HG03045 (cell line): ENCODE data around the gene PEX11G.

Experiments
- ATAC-seq: cut with Tn5 transposase; IDR thresholded peaks from one replicate; pipeline ENCODE4 v1.9.1; 2021; ENCODE audit warnings: mild to moderate bottlenecking, moderate library complexity; ENCODE audit not compliant: unreplicated experiment

PEX11G gene

DNA sequence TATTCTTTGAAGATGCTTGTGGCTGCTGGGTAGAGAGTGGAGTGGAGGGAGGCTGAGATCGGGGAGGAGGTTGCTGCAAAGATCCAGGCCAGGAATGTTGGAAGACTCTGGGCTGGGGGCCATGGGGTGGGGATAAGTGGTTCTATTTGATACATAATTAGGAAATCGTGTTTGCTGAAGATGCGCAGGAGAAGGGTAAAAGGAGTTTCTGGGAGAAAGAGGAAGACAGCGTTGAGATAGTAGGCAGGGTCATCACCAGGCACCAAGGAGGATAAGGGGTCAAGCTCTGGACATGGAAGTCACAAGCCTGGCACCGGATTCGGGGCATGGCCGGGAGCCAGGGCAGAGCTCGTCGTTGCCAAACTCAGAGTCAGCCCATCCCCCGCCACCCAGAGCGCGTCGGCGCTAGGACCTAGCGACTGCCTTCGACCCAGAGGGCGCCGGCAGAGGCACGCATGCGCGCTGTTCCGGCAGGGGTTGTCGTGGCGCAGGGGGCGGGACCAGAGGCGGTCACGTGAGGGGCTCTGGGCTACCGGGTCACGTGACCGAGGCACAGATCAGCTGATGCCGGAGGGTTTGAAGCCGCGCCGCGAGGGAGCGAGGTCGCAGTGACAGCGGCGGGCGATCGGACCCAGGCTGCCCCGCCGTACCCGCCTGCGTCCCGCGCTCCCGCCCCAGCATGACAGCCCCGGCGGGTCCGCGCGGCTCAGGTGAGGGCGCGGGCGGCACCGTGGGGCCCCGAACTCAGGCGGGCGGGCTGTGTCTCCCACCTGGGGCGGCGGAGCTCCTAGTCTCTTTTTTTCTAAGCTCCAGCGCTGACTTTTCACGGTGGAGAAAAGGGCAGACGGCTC is 33.5 kb upstream of the PEX11G start, which contains the start of gene MCOLN1:
Gene MCOLN1, plus strand, starts transcription at position 553 of the 851 bp plus-strand sequence. Its CDS starts 127 bp downstream, at position 680.
- ATAC-seq: peak; percentile 77

DNA sequence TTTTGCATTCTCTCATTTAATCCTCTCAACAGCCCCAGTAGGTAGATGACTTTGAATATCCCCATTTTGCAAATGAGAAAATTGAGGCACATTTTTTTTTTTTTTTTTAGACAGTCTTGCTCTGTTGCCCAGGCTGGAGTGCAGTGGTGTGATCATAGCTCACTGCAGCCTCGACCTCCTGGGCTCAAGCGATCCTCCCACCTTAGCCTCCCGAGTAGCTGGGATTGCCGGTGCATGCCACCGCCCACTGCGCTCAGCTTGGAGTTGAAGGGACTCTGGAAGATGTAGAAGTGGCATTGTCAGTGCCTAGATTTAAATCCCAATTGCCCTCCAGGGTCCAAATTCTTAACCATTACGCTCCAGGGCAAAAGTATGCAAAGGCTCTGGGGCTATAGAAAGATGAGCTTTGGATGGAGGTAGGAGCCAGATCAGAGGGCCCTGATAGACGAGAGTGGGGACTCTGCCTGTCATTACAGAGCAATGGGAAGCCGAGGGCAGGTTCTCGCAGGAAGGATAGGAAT is 32.8 kb upstream of the PEX11G start:
- ATAC-seq: no peak

DNA sequence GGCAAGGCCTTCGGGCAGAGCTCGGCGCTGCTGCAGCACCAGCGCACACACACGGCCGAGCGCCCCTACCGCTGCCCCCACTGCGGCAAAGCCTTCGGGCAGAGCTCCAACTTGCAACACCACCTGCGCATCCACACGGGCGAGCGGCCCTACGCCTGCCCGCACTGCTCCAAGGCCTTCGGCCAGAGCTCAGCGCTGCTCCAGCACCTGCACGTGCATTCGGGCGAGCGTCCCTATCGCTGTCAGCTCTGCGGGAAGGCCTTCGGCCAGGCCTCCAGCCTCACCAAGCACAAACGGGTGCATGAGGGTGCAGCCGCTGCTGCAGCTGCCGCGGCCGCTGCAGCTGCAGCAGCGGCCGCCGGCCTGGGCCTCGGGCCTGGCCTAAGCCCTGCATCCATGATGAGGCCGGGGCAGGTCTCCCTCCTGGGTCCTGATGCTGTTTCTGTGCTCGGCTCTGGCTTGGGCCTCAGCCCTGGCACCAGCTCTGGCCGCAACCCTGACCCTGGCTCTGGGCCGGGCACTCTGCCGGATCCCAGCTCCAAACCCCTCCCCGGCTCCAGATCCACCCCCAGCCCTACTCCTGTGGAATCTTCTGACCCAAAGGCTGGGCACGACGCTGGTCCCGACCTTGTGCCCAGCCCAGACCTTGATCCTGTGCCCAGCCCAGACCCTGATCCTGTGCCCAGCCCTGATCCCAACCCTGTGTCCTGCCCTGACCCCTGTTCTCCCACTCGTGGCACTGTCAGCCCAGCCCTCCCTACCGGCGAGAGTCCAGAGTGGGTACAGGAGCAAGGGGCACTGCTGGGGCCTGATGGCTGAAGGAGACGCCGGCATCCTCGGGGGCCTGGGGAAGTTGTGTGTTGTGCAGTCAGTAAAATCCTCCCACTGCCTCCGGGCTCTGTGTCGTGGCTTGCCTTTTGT is 31.6 kb upstream of the PEX11G start:
- ATAC-seq: no peak

DNA sequence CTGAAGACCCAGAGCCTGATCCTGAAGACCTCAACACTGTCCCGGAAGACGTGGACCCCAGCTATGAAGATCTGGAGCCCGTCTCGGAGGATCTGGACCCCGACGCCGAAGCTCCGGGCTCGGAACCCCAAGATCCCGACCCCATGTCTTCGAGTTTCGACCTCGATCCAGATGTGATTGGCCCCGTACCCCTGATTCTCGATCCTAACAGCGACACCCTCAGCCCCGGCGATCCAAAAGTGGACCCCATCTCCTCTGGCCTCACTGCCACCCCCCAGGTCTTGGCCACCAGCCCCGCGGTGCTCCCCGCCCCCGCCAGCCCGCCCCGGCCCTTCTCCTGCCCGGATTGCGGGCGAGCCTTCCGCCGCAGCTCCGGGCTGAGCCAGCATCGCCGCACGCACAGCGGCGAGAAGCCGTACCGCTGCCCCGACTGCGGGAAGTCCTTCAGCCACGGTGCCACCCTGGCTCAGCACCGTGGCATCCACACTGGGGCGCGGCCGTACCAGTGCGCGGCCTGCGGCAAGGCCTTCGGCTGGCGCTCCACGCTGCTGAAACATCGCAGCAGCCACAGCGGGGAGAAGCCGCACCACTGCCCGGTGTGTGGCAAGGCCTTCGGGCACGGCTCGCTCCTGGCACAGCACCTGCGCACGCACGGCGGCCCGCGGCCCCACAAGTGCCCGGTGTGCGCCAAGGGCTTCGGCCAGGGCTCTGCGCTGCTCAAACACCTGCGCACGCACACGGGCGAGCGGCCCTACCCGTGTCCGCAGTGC is 30.7 kb upstream of the PEX11G start:
- no peak for ATAC-seq

DNA sequence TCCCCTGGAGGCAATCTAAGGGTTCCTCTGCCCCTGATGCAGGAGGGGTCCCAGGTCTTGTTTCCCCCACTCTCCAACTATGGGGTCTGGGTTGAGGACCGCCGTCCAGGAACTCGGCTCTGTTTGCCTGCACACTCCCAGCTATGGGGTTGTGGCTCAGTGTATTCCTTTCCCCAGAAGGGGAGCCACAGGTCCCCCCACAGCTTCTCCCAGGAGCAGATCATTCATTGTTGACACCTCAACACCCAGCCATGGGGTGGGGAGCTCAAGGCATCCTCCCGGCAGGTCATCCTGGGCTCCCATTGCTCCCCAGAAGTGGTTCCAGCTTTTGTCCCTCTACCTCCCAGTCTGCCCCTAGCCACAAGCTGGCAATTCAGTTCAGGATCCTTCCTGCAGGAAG is 28.0 kb upstream of the PEX11G start:
- no peak for ATAC-seq

DNA sequence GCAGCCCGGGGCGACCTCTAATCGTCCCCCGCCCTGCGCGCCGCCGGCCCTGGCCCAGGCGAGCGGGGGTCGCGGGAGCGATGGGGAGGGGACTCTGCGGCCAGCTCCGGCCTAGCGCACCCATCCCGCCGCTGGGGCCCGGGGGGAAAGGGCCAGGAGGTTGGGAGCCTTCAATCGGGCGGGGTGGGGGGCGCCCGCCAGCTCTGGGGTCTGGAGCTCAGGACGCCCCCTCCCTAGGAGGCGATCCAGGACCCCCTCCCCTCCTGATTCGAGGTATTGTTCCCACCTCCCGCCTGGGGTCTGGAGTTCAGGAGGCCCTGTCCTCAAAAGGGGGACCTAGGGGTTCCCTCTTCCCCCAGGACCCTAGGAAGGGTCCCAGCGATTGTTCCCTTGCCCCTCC is 27.5 kb upstream of the PEX11G start:
- ATAC-seq: no peak

DNA sequence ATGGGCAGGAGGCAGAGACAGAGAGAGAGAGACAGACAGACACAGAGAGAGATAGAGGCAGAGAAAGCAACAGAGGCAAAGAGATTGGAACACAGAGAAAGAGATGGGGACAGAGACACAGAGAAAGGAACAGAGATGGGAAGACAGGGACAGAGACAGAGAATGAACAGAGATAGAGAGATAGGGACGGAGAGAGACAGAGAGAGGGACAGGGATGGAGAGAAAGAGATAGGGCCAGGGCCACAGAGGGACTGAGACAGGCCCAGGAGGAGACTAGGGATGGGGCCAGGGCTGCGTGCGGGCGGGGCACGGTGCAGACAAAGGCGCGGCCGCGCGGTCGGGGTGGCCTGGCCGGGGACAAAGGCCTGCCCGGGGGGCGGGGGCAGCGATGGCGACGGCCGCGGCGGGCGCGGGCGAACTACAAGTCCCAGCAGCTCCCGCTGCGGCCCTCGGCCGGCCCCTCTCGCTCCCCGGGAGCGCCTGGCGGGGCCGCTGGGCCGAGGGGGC is 26.9 kb upstream of the PEX11G start, which contains the start of gene ZNF358:
Gene ZNF358, plus strand, starts transcription at position 459 of the 507 bp plus-strand sequence. CDS start 3,140 bp downstream, outside the sequence.
- ATAC-seq: no peak

DNA sequence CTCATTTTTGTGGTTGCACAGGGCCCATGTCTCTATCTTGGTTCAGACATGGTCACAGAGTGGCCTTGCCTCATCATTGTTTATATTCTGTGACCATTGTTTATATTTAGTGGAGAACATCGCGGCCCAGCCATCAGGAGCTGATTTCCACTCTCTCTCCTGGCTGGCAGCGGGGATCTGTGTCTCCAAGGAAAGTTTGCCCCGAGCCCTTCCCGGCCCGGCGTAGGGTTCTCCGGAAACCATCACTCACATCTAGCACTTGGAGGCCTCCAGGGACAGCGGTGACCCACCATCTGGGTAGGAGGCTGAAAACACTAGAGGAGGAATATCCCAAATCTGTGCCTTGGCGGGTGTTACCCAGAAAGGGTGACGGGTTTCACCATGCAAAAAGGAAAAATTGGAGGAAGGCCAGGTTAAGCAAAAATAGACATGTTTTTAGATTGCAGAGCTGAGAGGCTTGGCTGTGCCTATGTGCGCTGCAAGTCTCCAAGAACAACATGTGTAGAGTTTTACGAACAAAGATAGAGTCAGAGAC is 26.3 kb upstream of the PEX11G start:
- no peak for ATAC-seq

DNA sequence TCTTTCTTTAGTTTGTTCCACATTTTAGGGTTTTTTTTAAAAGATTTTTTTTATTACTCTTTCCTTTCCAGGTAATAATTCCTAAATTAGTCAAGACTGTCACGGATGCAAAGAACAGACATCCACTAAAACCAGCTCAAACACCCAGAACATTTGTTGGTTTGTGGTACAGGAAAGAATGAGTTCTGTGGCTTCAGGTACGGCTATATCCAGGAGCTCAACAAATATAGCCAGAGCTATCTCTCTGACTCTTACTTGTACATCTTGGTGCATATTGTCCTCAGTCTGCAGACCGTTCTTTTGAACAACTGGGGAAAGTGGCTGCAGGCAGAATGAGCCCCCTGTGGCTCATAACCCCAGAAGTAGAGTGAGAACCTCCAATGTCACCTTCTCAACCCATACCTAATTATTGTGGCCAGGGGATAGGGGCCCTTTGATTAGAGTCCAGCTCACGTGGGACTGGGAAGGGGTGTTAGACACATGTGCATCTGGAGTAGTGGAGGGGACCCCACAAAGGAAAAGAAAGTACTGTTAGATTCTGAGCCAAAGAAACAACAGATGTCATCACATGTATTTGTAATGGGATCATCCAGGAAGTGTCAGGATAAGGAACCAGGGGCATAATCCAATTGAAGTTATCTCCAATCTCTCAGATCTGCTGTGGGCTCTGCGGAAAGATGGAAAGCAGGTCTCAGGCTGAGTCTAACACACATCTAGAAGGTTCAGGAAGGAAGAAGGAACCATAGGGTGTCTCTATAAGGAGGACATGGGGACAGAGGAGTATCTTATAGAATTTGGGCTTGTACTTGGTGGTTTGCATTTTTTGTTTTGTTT is 25.2 kb upstream of the PEX11G start:
- no peak for ATAC-seq

DNA sequence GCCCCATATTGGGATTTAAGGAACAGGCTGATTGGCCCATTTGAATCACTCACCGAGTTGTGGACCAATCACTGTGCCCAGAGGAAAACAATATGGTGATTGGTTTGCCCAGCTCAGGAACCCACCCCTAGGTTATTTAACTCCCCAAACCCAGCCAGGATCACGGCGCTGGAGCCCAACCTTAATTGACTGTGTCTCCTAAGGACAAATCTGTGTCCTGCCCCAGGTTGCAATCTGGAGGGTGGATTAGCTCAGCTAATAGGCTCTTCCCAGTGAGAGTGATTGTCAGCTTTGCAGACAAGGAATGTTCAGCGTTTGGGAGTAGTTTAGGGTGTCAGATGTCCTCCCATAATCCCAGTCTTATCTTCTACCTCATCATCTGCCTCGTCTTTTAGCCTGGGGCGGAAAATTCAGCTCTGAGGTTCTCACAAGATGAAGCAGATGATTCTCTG is 23.6 kb upstream of the PEX11G start:
- ATAC-seq: no peak

DNA sequence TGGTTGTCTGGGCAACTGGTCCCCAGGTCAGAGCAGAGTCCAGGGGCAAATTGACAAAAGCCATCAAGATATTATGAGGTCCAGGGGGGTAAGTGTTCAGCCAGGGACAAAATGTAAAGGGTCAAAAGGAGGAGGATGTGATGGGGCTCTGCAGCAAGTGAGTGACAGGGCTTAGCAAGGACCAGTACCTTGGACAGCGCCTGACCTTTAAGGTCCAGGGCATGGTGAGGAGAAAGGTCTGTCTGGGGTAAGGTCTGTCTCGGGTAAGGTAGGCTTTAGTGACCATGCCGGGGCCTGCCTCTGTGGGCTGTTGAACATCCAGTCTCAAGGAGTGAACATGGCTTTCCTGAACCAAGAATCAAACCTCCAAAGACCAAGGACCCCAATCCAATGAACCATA is 20.8 kb upstream of the PEX11G start:
- no peak for ATAC-seq

DNA sequence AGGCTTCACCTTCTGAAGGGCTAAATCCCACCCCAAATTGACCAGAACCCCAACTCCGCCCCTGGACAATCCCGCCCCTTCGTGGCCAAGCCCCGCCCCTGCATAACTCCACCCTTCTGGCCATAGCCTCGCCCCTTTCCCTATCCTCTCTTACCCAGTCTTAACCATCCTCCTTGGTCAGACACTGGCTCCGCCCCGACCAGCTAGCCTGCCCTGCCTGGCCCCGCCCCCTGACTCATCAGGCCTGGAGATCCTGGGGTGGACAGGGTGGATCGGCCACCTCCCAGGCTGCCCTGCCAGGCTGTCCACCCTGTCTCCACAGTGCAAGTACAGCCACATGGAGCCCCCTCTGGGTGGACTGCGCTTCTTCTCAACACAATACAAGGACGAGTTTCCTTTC is 19.0 kb upstream of the PEX11G start:
- ATAC-seq: no peak

DNA sequence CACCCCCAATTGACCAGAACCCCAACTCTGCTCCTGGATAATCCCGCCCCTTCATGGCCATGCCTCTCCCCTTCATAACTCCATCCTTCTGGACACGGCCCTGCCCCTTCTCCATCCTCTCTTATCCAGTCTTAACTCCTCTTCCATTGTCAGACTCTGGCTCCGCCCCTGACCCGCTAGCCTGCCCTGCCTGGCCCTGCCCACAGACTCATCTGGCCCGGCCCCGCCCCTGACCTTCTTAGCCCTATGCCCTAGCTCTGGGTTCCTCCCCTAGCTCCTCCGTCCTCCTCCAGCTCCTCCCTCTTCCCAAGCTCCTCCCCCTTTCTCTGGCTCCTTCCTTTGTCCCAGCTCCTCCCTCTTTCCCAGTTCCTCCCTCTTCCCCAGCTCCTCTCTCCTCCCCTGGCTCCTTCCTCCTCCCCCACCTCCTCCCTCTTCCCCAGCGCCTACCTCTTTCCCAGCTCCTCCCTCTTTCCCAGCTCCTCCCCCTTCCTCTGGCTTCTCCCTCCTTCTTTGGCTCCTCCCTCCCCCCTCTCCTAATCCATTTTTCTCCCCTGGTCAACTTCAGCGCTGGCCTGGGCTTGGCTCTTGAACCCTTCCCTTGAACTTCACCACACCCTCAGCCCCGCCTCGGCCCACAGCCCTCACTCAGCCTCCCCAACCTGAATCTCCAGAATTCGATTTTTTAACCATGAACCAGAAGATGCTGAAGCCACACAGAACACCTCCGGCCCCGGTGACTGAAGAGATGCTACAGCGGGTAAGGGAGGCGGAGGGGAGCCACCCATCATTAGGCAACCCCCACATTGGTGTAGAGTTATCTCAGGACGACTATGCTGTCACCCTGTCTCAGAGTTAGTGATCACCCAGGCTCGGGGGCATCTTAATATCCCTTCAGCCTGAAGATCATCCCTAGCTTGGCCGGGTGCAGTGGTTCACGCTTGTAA is 17.8 kb upstream of the PEX11G start:
- ATAC-seq: no peak

DNA sequence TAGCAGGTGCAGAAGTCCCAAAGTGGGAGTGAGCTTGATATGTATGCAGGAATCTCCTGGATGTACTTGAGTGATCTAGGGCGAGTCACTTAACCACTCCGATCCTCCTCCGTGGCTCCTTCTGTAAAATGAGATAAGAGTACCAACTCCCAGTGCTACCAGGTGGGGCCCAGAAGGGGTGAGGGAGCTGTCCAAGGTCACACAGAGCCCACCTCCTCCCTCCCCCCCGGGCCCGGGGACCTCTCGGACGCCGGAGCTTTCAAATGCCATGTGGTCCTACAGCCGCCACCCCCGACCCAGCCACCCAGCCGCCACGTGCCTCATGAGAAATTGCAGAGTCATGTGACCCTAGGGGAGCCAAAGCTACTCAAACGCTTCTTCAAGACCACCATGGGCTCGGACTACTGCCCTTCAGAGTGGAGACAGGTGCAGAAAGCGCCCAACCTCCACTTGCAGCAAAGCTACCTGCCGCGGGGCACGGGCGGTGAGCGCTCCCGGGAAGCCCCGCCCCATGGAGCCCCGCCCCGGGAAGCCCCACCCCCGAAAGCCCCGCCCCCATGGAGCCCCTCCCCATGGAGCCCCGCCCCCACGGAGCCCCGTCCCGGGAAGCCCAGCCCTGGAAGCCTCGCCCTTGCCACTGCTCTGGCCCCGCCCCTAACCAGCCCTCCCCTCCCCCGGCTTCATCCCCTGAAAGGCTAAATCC is 17.0 kb upstream of the PEX11G start:
- ATAC-seq: no peak

DNA sequence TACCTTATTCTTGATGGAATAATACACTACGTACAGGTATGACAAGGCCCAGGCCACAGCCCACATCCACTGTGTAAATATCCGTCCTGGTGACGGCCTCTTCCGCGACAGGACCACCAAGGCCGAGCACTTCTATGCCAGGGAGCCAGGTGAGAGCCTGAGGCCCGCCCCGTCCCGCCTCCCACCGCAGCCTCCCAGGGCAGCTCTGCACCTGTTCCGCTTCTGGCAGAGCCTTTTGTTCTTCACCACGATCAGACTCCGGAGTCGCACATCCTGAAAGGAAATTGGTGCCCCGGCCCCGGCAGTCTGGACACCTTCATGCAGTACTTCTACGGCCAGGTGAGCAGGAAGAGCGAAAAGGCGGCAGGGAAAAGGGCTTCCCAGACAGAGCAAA is 16.4 kb upstream of the PEX11G start:
- no peak for ATAC-seq

DNA sequence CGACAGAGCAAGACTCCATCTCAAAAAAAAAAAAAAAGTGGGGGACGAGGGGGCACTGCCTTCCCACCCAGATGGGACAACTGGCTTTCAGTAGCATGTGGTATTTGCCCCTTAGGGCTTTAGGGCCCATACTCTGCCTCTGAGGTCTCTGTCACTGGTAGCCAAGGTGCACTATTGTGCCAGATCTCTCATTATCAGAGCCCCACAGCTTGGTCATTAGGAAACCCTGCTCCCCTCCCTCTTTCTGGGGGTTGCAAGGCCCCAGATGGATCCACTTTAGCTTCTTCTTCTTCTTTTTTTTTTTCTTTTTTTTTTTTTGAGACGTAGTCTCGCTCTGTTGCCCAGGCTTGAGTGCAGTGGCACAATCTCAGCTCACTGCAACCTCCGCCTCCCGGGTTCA is 15.8 kb upstream of the PEX11G start:
- ATAC-seq: no peak

DNA sequence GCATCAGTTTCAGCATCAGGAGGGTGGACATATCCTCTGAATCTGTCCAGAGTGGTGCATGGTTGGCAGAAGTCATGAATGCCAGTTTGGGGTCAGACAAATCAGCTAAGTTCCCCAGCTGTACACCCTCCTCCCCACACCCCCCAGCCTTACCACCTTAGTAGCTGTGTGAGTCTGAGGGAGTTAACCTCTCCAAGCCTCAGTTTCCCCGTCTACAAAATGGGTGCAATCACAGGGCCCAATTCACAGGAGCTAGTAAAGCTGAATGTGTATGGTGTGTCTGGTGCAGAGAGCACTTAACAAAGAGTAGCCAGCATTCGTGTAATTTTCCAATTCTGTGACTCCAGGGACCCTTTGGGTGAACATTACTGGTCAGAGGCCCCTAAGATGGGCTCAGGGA is 13.7 kb upstream of the PEX11G start:
- ATAC-seq: no peak
